Stimulated activated CD8-positive, alpha-beta memory T cell treated with anti-CD3 and anti-CD28 coated beads, Interleukin-4, amount 100 ng/mL, for 4 hours (primary cell): ENCODE data around the gene LDB1.
A peak's percentile ranks its signal among the peaks of the same experiment; 100 is the strongest.

Experiments used
- DNase-seq, 2 donors: peaks; one replicate each; pipeline ENCODE4 v3.0.0-alpha.2; 2020; ENCODE audit warnings: low read depth in 2 of 2, low spot score in 1 of 2

The LDB1 gene, protein sequence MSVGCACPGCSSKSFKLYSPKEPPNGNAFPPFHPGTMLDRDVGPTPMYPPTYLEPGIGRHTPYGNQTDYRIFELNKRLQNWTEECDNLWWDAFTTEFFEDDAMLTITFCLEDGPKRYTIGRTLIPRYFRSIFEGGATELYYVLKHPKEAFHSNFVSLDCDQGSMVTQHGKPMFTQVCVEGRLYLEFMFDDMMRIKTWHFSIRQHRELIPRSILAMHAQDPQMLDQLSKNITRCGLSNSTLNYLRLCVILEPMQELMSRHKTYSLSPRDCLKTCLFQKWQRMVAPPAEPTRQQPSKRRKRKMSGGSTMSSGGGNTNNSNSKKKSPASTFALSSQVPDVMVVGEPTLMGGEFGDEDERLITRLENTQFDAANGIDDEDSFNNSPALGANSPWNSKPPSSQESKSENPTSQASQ

GRCh38 chr10:102120142-102120990 is at the start of gene LDB1:
LDB1 (minus strand) TSS chr10:102120368; CDS start chr10:102120110, 258 bp downstream.
- no peak for DNase-seq

- DNase-seq: no peak
These were observed 47.7 kb upstream of the LDB1 start for GRCh38 chr10:102167861-102168260.

GRCh38 chr10:102163342-102163989 is 43.3 kb upstream of the LDB1 start:
- DNase-seq: no peak

GRCh38 chr10:102159831-102160230 is 39.7 kb upstream of the LDB1 start:
- DNase-seq: no peak

- DNase-seq: no peak
These were observed 39.0 kb upstream of the LDB1 start for GRCh38 chr10:102159051-102159597.

DNA sequence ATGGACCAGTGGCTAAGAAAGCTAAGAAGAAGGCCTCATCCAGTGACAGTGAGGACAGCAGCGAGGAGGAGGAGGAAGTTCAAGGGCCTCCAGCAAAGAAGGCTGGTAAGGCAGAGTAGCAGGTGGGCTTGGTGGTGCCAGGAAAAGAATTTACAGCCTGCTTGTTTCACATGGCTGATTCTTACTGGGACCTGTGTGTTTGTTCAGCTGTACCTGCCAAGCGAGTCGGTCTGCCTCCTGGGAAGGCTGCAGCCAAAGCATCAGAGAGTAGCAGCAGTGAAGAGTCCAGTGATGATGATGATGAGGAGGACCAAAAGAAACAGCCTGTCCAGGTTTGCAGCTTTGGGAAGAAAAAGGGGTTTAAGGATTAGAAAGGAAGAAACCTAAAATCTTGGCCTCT is 37.1 kb upstream of the LDB1 start:
- DNase-seq: no peak

DNA sequence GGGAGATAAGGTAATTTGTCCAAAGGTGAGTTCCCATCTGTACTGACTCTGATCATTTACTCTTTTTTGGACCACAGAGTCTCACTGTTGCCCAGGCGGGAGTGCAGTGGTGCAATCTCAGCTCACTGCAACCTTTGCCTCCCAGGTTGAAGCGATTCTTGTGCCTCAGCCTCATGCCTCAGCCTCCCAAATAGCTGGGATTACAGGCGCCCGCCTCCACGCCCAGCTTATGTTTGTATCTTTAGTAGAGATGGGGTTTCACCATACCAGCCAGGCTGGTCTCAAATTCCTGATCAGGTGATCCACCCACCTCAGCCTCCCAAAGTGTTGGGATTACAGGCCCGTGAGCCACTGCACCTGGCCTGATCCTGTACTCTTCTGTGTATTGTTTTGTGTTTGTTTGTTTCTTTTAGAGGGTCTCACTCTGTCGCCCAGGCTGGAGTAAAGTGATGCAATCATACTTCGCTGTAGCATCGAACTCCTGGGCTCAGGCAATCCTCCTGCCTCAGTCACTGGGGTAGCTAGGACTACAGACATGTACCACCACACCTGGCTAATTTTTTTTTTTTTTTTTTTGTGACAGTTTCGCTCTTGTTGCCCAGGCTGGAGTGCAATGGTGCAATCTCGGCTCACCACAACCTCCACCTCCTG is 34.4 kb upstream of the LDB1 start:
- DNase-seq: no peak

- DNase-seq: no peak
These were observed 33.0 kb upstream of the LDB1 start for GRCh38 chr10:102153093-102153620.

DNA sequence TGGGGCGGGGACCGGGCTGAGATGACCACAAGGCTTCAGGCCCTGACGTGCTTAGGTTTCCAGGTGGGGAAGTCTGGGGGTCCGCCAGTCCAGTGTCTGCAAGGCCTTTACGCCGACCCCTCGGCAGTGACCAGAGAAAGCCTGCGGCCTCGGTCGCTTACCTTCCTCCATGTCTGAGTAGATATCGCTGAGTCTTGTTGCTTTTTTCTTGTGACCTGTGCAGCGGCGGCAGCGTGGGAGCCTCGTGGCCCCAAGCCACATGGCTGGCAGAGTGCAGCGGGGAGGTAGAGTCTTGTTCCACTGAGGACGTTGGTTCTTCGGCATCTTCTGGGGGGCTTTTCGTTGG is 32.4 kb upstream of the LDB1 start:
- DNase-seq: peak; percentile 24

GRCh38 chr10:102151774-102152544 is 31.8 kb upstream of the LDB1 start, which contains the start of gene NOLC1:
NOLC1 (plus strand) TSS chr10:102152389; CDS start chr10:102152411, 22 bp downstream.
- peak; percentile 100 for DNase-seq

DNA sequence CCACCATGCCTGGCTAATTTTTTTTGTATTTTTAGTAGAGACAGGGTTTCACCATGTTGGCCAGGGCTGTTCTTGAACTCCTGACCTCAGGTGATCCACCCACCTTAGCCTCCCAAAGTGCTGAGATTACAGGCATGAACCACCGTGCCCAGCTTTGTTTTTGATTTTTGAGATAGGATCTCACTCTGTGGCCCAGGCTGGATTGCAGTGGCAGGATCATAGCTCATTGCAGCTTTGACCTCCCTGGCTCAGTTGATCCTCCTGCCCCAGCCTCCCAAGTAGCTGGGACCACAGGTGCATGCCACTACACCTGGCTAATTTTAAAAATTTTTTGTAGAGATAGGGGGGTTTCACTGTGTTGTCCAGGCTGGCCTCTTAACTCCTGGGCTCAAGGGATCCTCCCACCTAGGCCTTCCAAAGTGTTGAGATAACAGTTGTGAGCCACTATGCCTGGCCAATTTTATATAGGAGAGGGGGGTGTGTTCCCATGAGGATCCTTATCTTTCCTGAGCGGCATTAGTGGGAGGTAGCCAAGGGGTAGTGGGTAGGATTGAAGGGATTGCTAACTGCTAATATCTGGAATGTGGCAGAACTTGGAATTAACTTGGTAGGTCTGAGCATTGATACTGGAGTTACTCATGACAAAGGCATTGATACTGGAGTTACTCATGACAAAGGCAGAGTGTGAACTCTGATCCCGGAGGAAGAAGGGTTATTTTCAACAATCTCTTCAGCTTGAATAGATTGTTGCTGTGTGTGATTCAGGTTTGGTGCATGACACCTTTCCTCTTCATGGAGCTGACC is 31.0 kb upstream of the LDB1 start:
- no peak for DNase-seq

DNA sequence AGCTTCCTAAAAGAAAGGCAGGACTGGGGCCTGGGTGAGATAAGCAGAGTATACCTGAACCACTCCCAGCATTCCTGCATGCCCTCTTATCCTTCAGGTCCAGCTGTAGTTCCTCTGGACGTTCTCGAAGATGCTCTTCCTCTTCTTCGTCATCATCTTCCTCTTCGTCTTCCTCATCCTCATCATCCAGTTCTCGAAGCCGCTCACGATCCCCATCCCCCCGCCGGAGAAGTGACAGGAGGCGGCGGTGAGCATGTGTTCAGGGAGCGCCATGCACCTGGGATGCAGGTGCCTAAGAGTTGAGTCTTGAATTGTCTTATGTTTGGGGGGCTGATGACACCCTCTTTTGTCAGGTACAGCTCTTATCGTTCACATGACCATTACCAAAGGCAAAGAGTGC is 28.1 kb upstream of the LDB1 start:
- DNase-seq: no peak

DNA sequence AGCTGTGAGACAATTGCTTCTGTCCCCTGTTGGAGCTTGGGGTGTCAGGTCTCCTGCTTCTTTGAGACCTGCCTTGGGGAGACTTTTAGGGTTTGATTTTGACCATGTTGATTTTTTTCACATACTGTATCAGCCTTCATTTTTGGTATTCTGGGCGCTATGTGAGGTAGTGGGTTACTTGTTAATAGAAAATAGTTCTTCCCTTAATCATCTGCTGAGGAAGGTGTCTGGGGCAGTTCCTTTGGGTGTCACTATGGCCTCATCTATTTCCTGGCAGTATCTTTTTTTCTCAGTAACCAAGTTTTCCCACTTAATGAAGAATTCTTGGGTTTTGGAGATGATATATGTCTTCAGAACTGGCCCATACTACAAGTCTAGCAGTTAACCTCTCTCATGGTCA is 27.4 kb upstream of the LDB1 start:
- DNase-seq: no peak

- DNase-seq: no peak
These were observed 26.8 kb upstream of the LDB1 start for GRCh38 chr10:102146971-102147428.

- DNase-seq: no peak
These were observed 21.5 kb upstream of the LDB1 start for GRCh38 chr10:102141583-102142107.

DNA sequence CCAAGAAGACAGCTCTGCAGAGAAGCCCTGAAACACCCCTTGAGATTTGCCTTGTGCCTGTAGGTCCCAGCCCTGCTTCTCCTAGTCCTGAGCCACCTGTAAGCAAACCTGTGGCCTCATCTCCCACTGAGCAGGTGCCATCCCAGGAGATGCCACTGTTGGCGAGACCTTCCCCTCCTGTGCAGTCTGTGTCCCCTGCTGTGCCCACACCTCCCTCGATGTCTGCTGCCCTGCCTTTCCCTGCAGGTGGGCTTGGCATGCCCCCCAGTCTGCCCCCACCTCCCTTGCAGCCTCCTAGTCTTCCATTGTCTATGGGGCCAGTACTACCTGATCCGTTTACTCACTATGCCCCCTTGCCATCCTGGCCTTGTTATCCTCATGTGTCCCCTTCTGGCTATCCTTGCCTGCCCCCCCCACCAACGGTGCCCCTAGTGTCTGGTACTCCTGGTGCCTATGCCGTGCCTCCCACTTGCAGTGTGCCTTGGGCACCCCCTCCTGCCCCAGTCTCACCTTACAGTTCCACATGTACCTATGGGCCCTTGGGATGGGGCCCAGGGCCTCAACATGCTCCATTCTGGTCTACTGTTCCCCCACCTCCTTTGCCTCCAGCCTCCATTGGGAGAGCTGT is 20.9 kb upstream of the LDB1 start:
- DNase-seq: no peak

DNA sequence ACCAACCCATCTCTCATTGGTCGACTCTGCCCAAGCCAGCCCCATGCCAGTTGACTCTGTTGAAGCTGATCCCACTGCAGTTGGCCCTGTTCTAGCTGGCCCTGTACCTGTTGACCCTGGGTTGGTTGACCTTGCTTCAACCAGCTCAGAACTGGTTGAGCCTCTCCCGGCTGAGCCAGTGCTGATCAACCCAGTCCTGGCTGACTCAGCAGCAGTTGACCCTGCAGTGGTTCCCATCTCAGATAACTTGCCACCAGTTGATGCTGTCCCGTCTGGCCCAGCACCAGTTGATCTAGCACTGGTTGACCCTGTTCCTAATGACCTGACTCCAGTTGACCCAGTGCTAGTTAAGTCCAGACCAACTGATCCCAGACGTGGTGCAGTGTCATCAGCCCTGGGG is 20.1 kb upstream of the LDB1 start:
- DNase-seq: no peak
